GM06990 (cell line): ENCODE results near the gene GUCA1C.

Experiments used
- DNase-seq: peaks from one replicate; pipeline ENCODE4 v3.0.0-alpha.2; 2011; ENCODE audit not compliant: insufficient read length; ENCODE audit errors: extremely low read depth
- H3K27me3 ChIP-seq: replicated peaks from 2 replicates; pipeline ENCODE4 v1.6.0; 2011; ENCODE audit warnings: low read length; ENCODE audit not compliant: control insufficient read depth, insufficient read depth
- H3K36me3 ChIP-seq: 2 replicates; pipeline ENCODE4 v1.5.1; 2011; ENCODE audit warnings: low read length; ENCODE audit not compliant: control insufficient read depth, insufficient read depth
- H3K4me3 ChIP-seq: replicated peaks from 2 replicates; pipeline ENCODE4 v1.5.1; 2011; ENCODE audit warnings: low read depth, mild to moderate bottlenecking, control low read depth, low read length
- TF ChIP-seq, protein P1 (sequence below): IDR thresholded peaks from 2 replicates; pipeline ENCODE4 v1.5.1; 2011; ENCODE audit warnings: low read length, control low read depth, mild to moderate bottlenecking, inconsistent platforms; ENCODE audit not compliant: insufficient read depth, poor library complexity, severe bottlenecking

GUCA1C gene

GRCh38 chr3:108936924-108937689 lies 16.6 kb downstream of the GUCA1C start:
- H3K4me3 ChIP-seq: no peak overlapping the region
- H3K27me3 ChIP-seq: no peaks in the 10 kb centered on the region; the same call in 1 of the 2 replicates
- no peaks in the 10 kb centered on the region for H3K36me3 ChIP-seq
- TF ChIP-seq, protein P1, sequence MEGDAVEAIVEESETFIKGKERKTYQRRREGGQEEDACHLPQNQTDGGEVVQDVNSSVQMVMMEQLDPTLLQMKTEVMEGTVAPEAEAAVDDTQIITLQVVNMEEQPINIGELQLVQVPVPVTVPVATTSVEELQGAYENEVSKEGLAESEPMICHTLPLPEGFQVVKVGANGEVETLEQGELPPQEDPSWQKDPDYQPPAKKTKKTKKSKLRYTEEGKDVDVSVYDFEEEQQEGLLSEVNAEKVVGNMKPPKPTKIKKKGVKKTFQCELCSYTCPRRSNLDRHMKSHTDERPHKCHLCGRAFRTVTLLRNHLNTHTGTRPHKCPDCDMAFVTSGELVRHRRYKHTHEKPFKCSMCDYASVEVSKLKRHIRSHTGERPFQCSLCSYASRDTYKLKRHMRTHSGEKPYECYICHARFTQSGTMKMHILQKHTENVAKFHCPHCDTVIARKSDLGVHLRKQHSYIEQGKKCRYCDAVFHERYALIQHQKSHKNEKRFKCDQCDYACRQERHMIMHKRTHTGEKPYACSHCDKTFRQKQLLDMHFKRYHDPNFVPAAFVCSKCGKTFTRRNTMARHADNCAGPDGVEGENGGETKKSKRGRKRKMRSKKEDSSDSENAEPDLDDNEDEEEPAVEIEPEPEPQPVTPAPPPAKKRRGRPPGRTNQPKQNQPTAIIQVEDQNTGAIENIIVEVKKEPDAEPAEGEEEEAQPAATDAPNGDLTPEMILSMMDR: no peak
- DNase-seq: no peak

DNA sequence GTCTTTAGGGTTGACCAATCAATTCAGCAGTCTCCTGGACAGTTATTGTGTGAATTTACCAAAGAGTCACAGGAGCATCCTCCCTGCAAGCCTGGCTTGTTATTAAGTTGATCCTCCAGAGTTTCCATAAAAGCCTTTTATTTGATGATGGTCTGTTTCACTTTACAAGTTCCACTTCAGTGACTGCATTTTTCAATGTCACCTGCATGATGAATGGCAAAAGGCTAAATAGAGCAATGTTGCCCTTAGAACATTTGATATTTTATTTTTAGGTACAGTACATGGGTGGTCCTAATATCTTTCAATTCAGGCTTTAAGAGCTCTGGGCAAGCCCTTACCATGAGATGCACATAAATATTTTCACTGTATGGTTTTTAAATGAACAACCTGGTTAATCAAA lies 22.6 kb downstream of the GUCA1C start:
- no peaks in the 10 kb centered on the region for H3K36me3 ChIP-seq
- DNase-seq: no peak
- no peaks in the 10 kb centered on the region for H3K27me3 ChIP-seq
- TF ChIP-seq, protein P1: no peak
- no peak overlapping the region for H3K4me3 ChIP-seq

GRCh38 chr3:108918866-108919265 lies 34.8 kb downstream of the GUCA1C start:
- Histone ChIP-seq H3K27me3 (no peaks in the 10 kb centered on the region), H3K36me3 (no peaks in the 10 kb centered on the region), H3K4me3 (no peak overlapping the region)
- DNase-seq: no peak
- TF ChIP-seq, protein P1: no peak

DNA sequence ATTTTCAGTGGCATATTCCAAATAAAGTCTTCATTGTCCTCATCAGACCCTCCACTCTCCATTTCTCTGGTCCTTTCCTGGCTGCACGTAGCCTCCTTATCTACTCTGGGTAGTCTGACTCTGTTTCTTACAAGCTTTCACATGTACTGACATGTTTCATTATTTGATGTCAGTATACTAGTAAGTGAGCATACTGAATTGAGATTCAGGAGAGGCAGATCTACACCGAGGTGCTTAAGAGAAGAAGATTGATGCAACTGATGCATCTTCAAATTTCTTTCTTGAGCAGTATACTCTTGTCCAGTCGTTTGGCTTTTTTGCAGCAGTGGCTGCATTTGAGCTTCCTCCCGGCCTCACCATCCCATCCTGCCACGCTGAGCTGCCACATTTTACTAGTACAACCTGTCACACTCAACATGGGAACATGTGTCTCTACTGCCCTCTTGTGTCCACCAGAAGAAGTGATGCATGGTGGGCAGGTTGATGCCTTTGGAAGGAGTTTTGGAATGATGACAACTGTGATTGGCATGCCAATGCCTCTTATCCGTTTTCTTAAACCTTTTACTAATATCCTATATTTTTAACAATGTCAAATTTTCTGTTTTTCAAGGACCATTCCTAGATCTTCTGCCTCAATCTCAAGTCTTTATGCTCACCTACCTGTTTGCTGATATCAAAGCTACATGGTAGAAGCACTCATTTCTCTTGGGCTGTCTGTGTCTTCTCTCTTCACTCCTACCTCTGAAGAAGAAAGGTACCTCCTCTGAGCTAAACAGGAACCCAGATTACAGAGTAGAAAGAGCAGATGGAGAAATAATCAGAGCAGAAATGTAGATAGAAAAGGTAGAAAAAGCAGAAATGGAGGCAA lies 38.7 kb downstream of the GUCA1C start:
- Histone ChIP-seq H3K4me3 (no peak overlapping the region), H3K36me3 (no peaks in the 10 kb centered on the region), H3K27me3 (no peaks in the 10 kb centered on the region)
- peak; percentile 34 for DNase-seq
- TF ChIP-seq, protein P1: peak; percentile 79

DNA sequence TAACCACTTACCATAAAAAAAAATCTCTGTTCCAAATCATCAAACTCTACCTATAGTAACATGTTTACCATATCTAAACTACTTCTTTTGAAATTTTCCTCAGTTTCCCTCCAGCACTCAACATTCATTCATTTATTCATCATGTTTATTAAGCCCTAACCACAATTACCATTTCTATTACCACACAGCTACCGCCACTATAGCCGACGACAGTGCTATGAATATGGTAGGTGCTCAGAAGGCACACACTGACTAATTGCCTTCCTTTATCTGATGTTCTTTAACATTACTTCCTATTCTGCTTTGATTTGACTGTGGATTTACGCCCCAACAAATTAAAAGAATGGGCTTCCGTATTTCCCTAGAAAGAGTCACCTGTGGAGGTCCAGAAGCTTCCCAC lies 43.9 kb downstream of the GUCA1C start:
- H3K4me3 ChIP-seq: no peak overlapping the region
- no peak for DNase-seq
- H3K36me3 ChIP-seq: no peaks in the 10 kb centered on the region
- no peaks in the 10 kb centered on the region for H3K27me3 ChIP-seq
- TF ChIP-seq, protein P1: no peak
